ENCODE data around the gene FGFR4. TPM values are rescaled to one million over a fixed set of nuclear protein-coding genes. Genes with fewer than 3 reads are reported as not detected.

The FGFR4 gene
- total RNA-seq, 4 donors from 2014 or later = 1.1 TPM; not detected in 2

DNA sequence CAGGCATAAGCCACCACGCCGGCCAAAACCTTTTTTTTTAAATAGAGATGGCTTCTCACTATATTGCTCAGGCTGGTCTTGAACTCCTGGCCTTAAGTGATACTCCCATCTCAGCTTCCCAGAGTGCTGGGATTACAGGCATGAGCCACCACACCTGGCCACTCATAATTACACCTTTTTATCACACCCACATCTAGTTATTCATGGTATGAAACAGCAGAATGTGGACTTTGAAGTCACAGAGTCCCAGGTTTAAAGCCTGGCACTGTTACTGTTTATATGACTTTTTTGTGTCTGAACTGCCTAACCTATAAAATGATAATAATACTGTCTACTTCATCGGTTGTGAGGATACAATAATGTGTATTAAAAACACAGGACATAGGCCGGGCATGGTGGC lies 41.1 kb upstream of the FGFR4 start:
- TF ChIP-seq, protein P1, sequence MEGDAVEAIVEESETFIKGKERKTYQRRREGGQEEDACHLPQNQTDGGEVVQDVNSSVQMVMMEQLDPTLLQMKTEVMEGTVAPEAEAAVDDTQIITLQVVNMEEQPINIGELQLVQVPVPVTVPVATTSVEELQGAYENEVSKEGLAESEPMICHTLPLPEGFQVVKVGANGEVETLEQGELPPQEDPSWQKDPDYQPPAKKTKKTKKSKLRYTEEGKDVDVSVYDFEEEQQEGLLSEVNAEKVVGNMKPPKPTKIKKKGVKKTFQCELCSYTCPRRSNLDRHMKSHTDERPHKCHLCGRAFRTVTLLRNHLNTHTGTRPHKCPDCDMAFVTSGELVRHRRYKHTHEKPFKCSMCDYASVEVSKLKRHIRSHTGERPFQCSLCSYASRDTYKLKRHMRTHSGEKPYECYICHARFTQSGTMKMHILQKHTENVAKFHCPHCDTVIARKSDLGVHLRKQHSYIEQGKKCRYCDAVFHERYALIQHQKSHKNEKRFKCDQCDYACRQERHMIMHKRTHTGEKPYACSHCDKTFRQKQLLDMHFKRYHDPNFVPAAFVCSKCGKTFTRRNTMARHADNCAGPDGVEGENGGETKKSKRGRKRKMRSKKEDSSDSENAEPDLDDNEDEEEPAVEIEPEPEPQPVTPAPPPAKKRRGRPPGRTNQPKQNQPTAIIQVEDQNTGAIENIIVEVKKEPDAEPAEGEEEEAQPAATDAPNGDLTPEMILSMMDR (IDR thresholded peaks at IDR 0.05; ENCODE audit: low read depth) = no peak

DNA sequence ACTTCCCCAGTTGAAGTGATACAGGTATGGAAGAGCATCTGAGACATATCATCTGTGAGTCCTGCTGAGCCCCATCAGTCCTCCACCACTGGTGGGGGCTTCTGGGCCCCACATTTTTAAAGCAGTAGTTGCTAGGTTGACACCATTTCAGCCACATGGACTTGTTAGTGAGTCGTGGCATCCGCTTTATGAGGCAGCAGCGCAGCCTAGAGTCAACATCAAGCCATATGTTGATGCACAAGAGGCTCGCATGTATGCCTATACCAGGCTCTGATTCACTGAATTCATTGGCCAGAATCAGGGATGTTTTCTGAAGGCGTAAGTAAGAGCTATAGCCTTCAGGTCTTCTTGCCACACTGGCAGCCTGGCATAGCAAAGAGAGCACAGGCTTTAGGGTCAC lies 37.4 kb upstream of the FGFR4 start:
- TF ChIP-seq, protein P1 (IDR thresholded peaks at IDR 0.05; ENCODE audit: low read depth) = no peak

DNA sequence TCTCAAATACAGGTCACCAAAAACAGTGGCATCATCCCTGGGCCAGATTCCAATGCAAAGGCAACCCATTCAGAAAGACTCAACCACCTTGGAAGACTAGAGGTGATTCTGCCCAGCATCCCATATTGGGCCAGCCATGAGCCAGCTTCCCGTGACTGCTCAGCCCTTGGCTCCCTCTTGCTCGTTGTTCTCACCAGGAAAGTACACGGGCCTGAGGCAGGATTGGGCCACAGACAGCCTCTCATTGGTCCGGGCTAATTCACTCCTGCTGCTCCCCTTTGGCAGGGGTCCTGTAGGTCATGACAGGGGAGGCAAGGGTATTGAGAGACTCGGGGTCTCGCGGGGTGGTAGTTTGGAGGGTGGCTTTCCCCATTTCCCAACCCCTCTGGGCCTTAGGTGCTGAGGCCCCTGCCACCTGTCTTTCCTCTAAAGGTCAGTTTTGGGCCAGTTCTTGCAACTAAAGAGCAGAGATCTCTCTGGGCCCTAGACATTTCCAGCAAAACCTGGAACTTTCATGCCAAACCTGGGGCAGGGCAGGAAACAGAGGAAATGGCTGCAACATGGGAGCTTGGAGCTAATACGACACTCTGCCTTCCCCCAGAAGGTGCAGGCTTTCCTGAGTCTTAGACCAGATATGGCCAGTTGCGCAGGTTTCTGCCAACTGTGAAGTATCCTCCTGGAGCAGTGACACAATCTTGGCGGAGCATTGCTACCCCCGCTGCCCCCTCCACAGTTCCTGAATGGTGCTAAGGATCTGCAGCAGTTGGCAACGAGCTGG lies 22.0 kb upstream of the FGFR4 start:
- TF ChIP-seq, protein P1 (IDR thresholded peaks at IDR 0.05; ENCODE audit: low read depth) = no peak

DNA sequence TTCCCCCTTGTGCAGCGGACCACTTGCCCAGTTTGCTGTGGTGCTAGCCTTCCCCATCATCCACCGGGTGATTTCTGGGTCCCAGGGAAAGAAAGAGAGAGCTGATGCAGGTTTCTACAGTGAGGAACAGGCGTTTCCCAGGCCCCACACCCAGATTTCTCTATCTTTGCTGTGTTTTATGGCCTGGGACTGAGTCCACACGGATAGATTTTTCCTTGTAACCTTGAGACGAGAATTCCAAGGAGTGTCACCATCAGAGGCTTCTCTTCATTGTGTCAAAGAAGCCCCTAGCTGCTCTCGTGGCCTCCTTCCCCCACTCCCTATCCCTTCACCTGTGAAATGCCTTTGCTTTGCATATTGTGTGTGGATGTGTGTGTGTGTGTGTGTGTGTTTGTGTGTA lies 21.2 kb upstream of the FGFR4 start:
- TF ChIP-seq, protein P1 (IDR thresholded peaks at IDR 0.05; ENCODE audit: low read depth) = no peak

DNA sequence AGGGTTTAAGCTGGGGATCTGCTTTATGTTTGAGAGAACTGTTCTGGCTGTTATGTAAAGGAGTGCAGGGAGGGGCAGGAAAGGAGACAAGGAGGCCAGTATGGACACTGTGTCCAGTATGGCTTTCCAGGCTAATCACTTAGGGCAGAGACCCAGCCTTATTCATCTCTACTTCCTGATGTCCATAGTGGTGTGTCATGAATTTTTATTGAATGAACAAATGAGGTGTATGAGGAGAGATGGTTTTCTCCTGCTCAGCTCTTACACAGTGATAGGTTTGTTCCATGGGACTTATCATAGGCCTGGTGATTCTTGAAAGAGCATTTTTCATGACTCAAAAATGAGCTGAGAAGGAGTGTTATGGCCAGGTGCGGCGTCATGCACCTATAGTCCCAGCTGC lies 20.5 kb upstream of the FGFR4 start:
- TF ChIP-seq, protein P1 (IDR thresholded peaks at IDR 0.05; ENCODE audit: low read depth) = no peak

DNA sequence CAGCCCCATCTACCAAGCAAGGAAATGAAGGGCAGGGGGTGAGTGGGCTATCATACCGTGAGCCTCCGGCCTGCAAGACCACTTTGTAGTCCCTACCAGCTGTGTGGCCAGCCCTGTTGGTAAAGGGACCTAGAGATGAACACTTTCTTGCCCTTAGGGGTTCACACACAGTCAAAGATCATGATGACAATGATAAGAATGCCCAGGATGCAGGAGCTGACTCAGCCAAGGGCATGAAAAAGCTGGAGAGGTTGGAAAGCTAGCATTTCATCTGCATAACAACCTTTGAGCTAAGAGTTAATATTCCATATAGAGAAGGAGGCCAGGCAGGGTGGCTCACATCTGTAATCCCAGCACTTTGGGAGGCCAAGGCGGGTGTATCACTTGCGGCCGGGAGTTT lies 19.2 kb upstream of the FGFR4 start:
- TF ChIP-seq, protein P1 (IDR thresholded peaks at IDR 0.05; ENCODE audit: low read depth) = no peak

DNA sequence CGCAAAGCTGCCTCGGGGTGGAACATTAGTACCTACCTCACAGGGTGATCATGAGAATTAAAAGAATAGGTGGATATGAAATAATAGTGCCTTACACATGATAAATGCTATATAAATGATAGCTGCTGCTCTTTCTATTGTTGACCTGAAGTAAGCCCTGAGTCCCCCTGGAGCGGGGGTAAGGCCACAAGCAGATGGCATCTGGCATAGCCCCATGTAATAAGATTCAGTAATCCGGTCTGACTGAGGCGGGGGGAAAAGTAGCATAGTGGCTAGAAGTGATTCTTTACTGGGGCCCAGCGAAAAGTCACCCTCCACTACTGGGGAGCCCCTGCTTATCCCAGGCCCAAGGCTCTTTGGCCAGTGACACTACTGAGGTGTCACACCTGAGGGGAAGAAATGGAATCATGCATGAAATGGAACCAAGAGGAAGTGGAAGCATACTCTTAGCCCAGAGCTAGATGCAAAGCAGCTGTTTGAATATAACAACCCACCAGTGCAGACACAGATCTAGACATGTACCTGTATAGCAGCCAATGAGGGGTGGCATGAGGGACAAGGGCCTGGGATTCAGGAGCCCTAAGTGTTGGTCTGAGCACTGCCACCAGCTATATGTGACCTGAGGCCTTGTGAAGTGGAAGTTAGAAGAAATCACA lies 16.1 kb upstream of the FGFR4 start:
- TF ChIP-seq, protein P1 (IDR thresholded peaks at IDR 0.05; ENCODE audit: low read depth) = no peak
